GM12892 (cell line): ENCODE data around the gene ZNF462.

Source experiments
- DNase-seq: peaks from one replicate; pipeline ENCODE4 v3.0.0; 2011; ENCODE audit not compliant: insufficient read length
- FAIRE-seq: peaks from 2 replicates; lab custom pipeline; 2011; peaks lifted over from hg19 to GRCh38; lab: Jason Lieb, UNC
- POLR2A ChIP-seq: IDR thresholded peaks from 2 replicates; pipeline ENCODE4 v1.6.1; 2011; ENCODE audit warnings: low read depth, low read length, control low read depth
- POLR2AphosphoS5 ChIP-seq: IDR thresholded peaks from 2 replicates; pipeline ENCODE4 v1.6.1; 2011; ENCODE audit warnings: low read depth, low read length, control low read depth
- TAF1 ChIP-seq: IDR thresholded peaks from 2 replicates; pipeline ENCODE4 v1.6.1; 2011; ENCODE audit warnings: low read depth, mild to moderate bottlenecking, control low read depth, low read length, borderline replicate concordance

ZNF462 gene

GRCh38 chr9:106867286-106867685 is 4.3 kb downstream of the ZNF462 start:
- TF ChIP-seq POLR2A (no peak), TAF1 (no peak), POLR2AphosphoS5 (no peak)
- DNase-seq, result no peak
- FAIRE-seq, result no peak

- no peak for TF ChIP-seq POLR2A
- no peak for TF ChIP-seq TAF1
- no peak for TF ChIP-seq POLR2AphosphoS5
- no peak for DNase-seq
- FAIRE-seq, result no peak
Measured at GRCh38 chr9:106868087-106868486, 5.1 kb downstream of the ZNF462 start.

- FAIRE-seq (no peak), DNase-seq (no peak)
- no peak for TF ChIP-seq POLR2AphosphoS5
- TF ChIP-seq POLR2A, result no peak
- no peak for TF ChIP-seq TAF1
Measured at GRCh38 chr9:106868565-106868964, 5.6 kb downstream of the ZNF462 start.

- no peak for DNase-seq
- TF ChIP-seq POLR2AphosphoS5 (no peak), TAF1 (no peak), POLR2A (no peak)
- no peak for FAIRE-seq
Measured at GRCh38 chr9:106869028-106869427, 6.1 kb downstream of the ZNF462 start.

- TF ChIP-seq POLR2A (no peak), POLR2AphosphoS5 (no peak), TAF1 (no peak)
- no peak for DNase-seq
- no peak for FAIRE-seq
Measured at GRCh38 chr9:106869458-106869857, 6.5 kb downstream of the ZNF462 start.

- DNase-seq, result no peak
- FAIRE-seq, result no peak
- TF ChIP-seq TAF1 (no peak), POLR2AphosphoS5 (no peak), POLR2A (no peak)
Measured at GRCh38 chr9:106872641-106873040, 9.7 kb downstream of the ZNF462 start.

GRCh38 chr9:106874031-106874430 is 11.1 kb downstream of the ZNF462 start:
- TF ChIP-seq POLR2AphosphoS5, result no peak
- TF ChIP-seq TAF1, result no peak
- TF ChIP-seq POLR2A, result no peak
- no peak for DNase-seq
- no peak for FAIRE-seq

- TF ChIP-seq POLR2A (no peak), TAF1 (no peak), POLR2AphosphoS5 (no peak)
- FAIRE-seq, result no peak
- no peak for DNase-seq
Measured at GRCh38 chr9:106874652-106875051, 11.7 kb downstream of the ZNF462 start.

- FAIRE-seq (no peak), DNase-seq (no peak)
- TF ChIP-seq TAF1 (no peak), POLR2A (no peak), POLR2AphosphoS5 (no peak)
Measured at GRCh38 chr9:106875529-106875928, 12.6 kb downstream of the ZNF462 start.

GRCh38 chr9:106877345-106877744 is 14.4 kb downstream of the ZNF462 start:
- DNase-seq, result no peak

GRCh38 chr9:106878081-106878837 is 15.3 kb downstream of the ZNF462 start:
- DNase-seq (no peak), FAIRE-seq (no peak)

More at GRCh38 chr9:106877345-106877744, 14.4 kb downstream of the ZNF462 start:
- no peak for FAIRE-seq
- TF ChIP-seq POLR2A (no peak), TAF1 (no peak), POLR2AphosphoS5 (no peak)

GRCh38 chr9:106878934-106879333 is 16.0 kb downstream of the ZNF462 start:
- FAIRE-seq (no peak), DNase-seq (no peak)
- TF ChIP-seq POLR2AphosphoS5 (no peak), TAF1 (no peak), POLR2A (no peak)

More at GRCh38 chr9:106878081-106878837, 15.3 kb downstream of the ZNF462 start:
- TF ChIP-seq TAF1, result no peak
- TF ChIP-seq POLR2A, result no peak
- TF ChIP-seq POLR2AphosphoS5, result no peak
